Measurements from ENCODE around the gene ZNF775. TPM values are rescaled to one million over a fixed set of nuclear protein-coding genes. Genes with fewer than 3 reads are reported as not detected.

Gene ZNF775
- polyA plus RNA-seq, 1 donor (not counting 4 experiments of a cell fraction or from before 2014, with no cell fraction given): 1.0 TPM

DNA sequence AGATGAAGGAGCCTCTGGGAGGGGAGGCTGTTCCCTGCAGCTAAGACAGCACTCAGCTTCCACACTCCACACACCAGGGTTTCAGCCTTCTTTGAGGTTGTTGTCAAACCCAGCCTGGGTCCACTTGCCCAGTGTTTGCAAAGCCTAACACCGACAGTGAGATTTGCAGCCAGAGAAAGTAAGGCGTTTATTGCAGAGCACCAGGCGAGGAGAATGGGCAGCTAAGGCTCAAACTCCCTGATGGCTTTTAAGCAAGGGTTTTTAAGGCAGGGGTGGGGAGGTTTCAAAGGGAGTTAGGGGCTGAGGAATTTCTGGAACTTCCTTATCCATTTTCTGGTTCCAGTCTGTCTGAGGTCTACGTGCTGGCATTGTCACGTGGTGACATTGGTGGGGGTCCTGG is 4.7 kb upstream of the ZNF775 start:
- Histone ChIP-seq H3K36me3 (ENCODE audit: control insufficient read depth in 2 of 2, extremely low read depth in 1 of 2, insufficient read depth in 2 of 2, low read length in 2 of 2) (peaks cover 1 to 5% of the 10 kb centered on the region in 2 experiments), H3K9ac (ENCODE audit: control insufficient read depth, extremely low read depth, insufficient read depth, low read length) (no peak overlapping the region), H3K4me2 (ENCODE audit: control insufficient read depth, extremely low read depth, insufficient read depth, low read depth, low read length) (no peak overlapping the region), H4K20me1 (ENCODE audit: control insufficient read depth, extremely low read depth, insufficient read depth, low read length) (peaks cover 3% of the 10 kb centered on the region), H3K27ac (ENCODE audit: control insufficient read depth, insufficient read depth, low read length) (no peak overlapping the region), H3K4me1 (ENCODE audit: control insufficient read depth, extremely low read depth, insufficient read depth, low read length) (peaks cover 24% of the 10 kb centered on the region), H3K79me2 (ENCODE audit: control insufficient read depth, insufficient read depth, low read length) (no peaks in the 10 kb centered on the region), H3K9me1 (ENCODE audit: control insufficient read depth, extremely low read depth, insufficient read depth, low read length) (no peaks in the 10 kb centered on the region), H3K4me3 (ENCODE audit: control insufficient read depth in 2 of 3, extremely low read depth in 1 of 3, insufficient read depth in 2 of 3, low read depth in 1 of 3, low read length in 3 of 3) (no peak overlapping the region), H3K27me3 (ENCODE audit: control insufficient read depth, extremely low read depth, insufficient read depth, low read length) (no peaks in the 10 kb centered on the region), H2AFZ (ENCODE audit: control insufficient read depth, low read length) (no peak overlapping the region), H3K9me3 (ENCODE audit: control insufficient read depth, low read depth, low read length) (no peaks in the 10 kb centered on the region)
- dilution Hi-C loops (cut with MboI; ENCODE audit: extremely low pct_ligation_motif_present, low sequenced_read_pairs): no loop called here
- no peak for DNase-seq (ENCODE audit: low read depth, low spot score)
- TF ChIP-seq EZH2 (IDR thresholded peaks at IDR 0.05; ENCODE audit: low read length): no peak
- TF ChIP-seq CTCF (optimal IDR thresholded peaks at IDR 0.05 in 1 of 3, IDR thresholded peaks at IDR 0.05 in 1 of 3, conservative IDR thresholded peaks at IDR 0.05 in 1 of 3; ENCODE audit: extremely low read depth in 1 of 3, insufficient read depth in 2 of 3, low read length in 3 of 3): no peak
- FAIRE-seq: no peak

DNA sequence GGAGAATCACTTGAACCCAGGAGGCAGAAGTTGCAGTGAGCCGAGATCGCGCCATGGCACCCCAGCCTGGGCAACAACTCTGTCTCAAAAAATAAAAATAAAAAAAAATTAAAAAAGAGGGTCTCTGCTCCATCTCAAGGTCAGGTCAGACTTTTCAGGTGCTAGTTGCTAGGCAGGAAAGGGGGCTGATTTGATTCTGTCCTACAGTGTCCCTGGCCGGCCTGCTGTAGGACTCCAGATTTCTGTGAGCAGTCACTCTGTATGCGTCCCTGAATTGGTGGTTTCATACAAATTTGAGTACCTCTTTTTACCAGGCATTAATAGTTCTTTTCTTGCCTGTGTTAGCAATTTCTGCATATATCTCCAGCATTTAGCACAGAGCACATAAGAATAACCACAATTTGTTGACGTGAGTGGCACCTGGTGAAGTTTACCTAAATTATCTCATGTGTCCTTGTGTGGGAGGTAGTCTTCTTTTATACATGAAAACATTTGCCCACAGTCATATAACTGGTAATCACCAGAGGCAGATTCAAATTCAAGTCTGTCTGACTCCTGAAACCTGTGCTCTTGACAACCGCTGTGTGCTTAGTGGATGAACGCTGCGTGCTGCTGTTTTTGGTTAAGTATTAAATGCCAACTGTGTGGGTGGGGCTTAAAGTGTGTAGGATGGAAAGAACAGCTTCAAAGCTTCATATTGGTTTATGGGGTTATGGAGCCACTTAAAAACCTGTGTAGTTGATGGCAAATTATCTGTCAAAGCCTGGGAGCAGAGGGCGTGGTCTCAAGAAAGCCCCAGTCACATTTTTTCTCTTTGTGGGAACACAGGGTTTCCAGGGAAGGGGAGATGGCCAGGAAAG is 3.2 kb upstream of the ZNF775 start:
- H3K27me3 ChIP-seq (ENCODE audit: control insufficient read depth, extremely low read depth, insufficient read depth, low read length): no peaks in the 10 kb centered on the region
- no peak for DNase-seq (ENCODE audit: low read depth, low spot score)
- H2AFZ ChIP-seq (ENCODE audit: control insufficient read depth, low read length): no peak overlapping the region
- H3K9ac ChIP-seq (ENCODE audit: control insufficient read depth, extremely low read depth, insufficient read depth, low read length): no peak overlapping the region
- H3K79me2 ChIP-seq (ENCODE audit: control insufficient read depth, insufficient read depth, low read length): no peaks in the 10 kb centered on the region
- TF ChIP-seq CTCF (optimal IDR thresholded peaks at IDR 0.05 in 1 of 3, IDR thresholded peaks at IDR 0.05 in 1 of 3, conservative IDR thresholded peaks at IDR 0.05 in 1 of 3; ENCODE audit: extremely low read depth in 1 of 3, insufficient read depth in 2 of 3, low read length in 3 of 3): no peak
- no peak for TF ChIP-seq EZH2 (IDR thresholded peaks at IDR 0.05; ENCODE audit: low read length)
- no peak overlapping the region for H3K27ac ChIP-seq (ENCODE audit: control insufficient read depth, insufficient read depth, low read length)
- FAIRE-seq: no peak
- dilution Hi-C loops (cut with MboI; ENCODE audit: extremely low pct_ligation_motif_present, low sequenced_read_pairs): no loop called here
- H3K9me3 ChIP-seq (ENCODE audit: control insufficient read depth, low read depth, low read length): no peaks in the 10 kb centered on the region
- peaks cover 24% of the 10 kb centered on the region for H3K4me1 ChIP-seq (ENCODE audit: control insufficient read depth, extremely low read depth, insufficient read depth, low read length)
- H3K9me1 ChIP-seq (ENCODE audit: control insufficient read depth, extremely low read depth, insufficient read depth, low read length): no peaks in the 10 kb centered on the region
- H3K36me3 ChIP-seq (ENCODE audit: control insufficient read depth in 2 of 2, extremely low read depth in 1 of 2, insufficient read depth in 2 of 2, low read length in 2 of 2): peaks cover under 1 to 1% of the 10 kb centered on the region in 2 experiments
- H4K20me1 ChIP-seq (ENCODE audit: control insufficient read depth, extremely low read depth, insufficient read depth, low read length): peaks cover 3% of the 10 kb centered on the region
- no peak overlapping the region for H3K4me3 ChIP-seq (ENCODE audit: control insufficient read depth in 2 of 3, extremely low read depth in 1 of 3, insufficient read depth in 2 of 3, low read depth in 1 of 3, low read length in 3 of 3)
- no peak overlapping the region for H3K4me2 ChIP-seq (ENCODE audit: control insufficient read depth, extremely low read depth, insufficient read depth, low read depth, low read length)

Data from keratinocyte (primary cell).